ENCODE measurements around the gene SIRPA. TPM values are rescaled to one million over a fixed set of nuclear protein-coding genes. Genes with fewer than 3 reads are reported as not detected.
"Not testable (repeated sequence)": the region's sequence is repeated elsewhere in the genome, so short reads cannot be mapped to it uniquely, and the experiment has no call there.

SIRPA gene
- polyA plus RNA-seq, 1 donor from 2014 or later: 8.0 TPM

- Histone ChIP-seq H2AFZ (ENCODE audit: low read depth, low read length) (no peak overlapping the region), H3K9me2 (ENCODE audit: insufficient read depth, low read length) (no peaks in the 10 kb centered on the region), H4K20me1 (ENCODE audit: insufficient read depth) (no peaks in the 10 kb centered on the region), H3K9ac (ENCODE audit: low read length) (no peak overlapping the region), H3K36me3 (ENCODE audit: insufficient read depth, low read length) (no peaks in the 10 kb centered on the region), H3K4me2 (ENCODE audit: low read length) (no peak overlapping the region), H3K4me3 (ENCODE audit: low read length) (no peak overlapping the region), H3F3A (ENCODE audit: insufficient read depth, low read length, poor library complexity, severe bottlenecking) (no peaks in the 10 kb centered on the region), H3K79me2 (replicated peaks; ENCODE audit: insufficient read depth, low read length) (no peaks in the 10 kb centered on the region), H3K27ac (ENCODE audit: low read length) (no peak overlapping the region), H3K9me3 (ENCODE audit: low read length) (no peaks in the 10 kb centered on the region), H3K27me3 (ENCODE audit: insufficient read depth, low read depth, low read length) (no peaks in the 10 kb centered on the region)
- TF ChIP-seq EZH2 (IDR thresholded peaks at IDR 0.05; ENCODE audit: borderline replicate concordance, insufficient read depth, low read length, poor library complexity, severe bottlenecking) (no peak), TAF1 (IDR thresholded peaks at IDR 0.05; ENCODE audit: low read depth) (no peak), MXI1 (conservative IDR thresholded peaks at IDR 0.05; ENCODE audit: poor library complexity, severe bottlenecking) (no peak), RAD21 (conservative IDR thresholded peaks at IDR 0.05) (no peak), REST (IDR thresholded peaks at IDR 0.05; ENCODE audit: borderline replicate concordance) (no peak), EP300 (conservative IDR thresholded peaks at IDR 0.05; ENCODE audit: poor library complexity, severe bottlenecking) (no peak), CTCF (IDR thresholded peaks at IDR 0.05; ENCODE audit: poor library complexity, severe bottlenecking) (no peak), POLR2AphosphoS5 (IDR thresholded peaks at IDR 0.05) (no peak), SMC3 (conservative IDR thresholded peaks at IDR 0.05; ENCODE audit: poor library complexity) (no peak)
These were observed 25.0 kb downstream of the SIRPA start for GRCh38 chr20:1920252-1920651.

GRCh38 chr20:1920826-1921225, 25.6 kb downstream of the SIRPA start:
- Histone ChIP-seq H2AFZ (ENCODE audit: low read depth, low read length) (no peak overlapping the region), H4K20me1 (ENCODE audit: insufficient read depth) (no peaks in the 10 kb centered on the region), H3K4me3 (ENCODE audit: low read length) (no peak overlapping the region), H3K9me3 (ENCODE audit: low read length) (no peaks in the 10 kb centered on the region), H3F3A (ENCODE audit: insufficient read depth, low read length, poor library complexity, severe bottlenecking) (no peaks in the 10 kb centered on the region), H3K9me2 (ENCODE audit: insufficient read depth, low read length) (no peaks in the 10 kb centered on the region), H3K27ac (ENCODE audit: low read length) (no peak overlapping the region), H3K36me3 (ENCODE audit: insufficient read depth, low read length) (no peaks in the 10 kb centered on the region), H3K9ac (ENCODE audit: low read length) (no peak overlapping the region), H3K27me3 (ENCODE audit: insufficient read depth, low read depth, low read length) (no peaks in the 10 kb centered on the region), H3K4me2 (ENCODE audit: low read length) (no peak overlapping the region), H3K79me2 (replicated peaks; ENCODE audit: insufficient read depth, low read length) (no peaks in the 10 kb centered on the region)
- TF ChIP-seq CTCF (IDR thresholded peaks at IDR 0.05; ENCODE audit: poor library complexity, severe bottlenecking) (no peak), POLR2AphosphoS5 (IDR thresholded peaks at IDR 0.05) (no peak), SMC3 (conservative IDR thresholded peaks at IDR 0.05; ENCODE audit: poor library complexity) (no peak), REST (IDR thresholded peaks at IDR 0.05; ENCODE audit: borderline replicate concordance) (no peak), EZH2 (IDR thresholded peaks at IDR 0.05; ENCODE audit: borderline replicate concordance, insufficient read depth, low read length, poor library complexity, severe bottlenecking) (no peak), EP300 (conservative IDR thresholded peaks at IDR 0.05; ENCODE audit: poor library complexity, severe bottlenecking) (no peak), TAF1 (IDR thresholded peaks at IDR 0.05; ENCODE audit: low read depth) (no peak)

GRCh38 chr20:1921985-1922384, 26.8 kb downstream of the SIRPA start:
- H3K36me3 ChIP-seq (ENCODE audit: insufficient read depth, low read length); H4K20me1 ChIP-seq (ENCODE audit: insufficient read depth); H3K4me3 ChIP-seq (ENCODE audit: low read length); H3K27ac ChIP-seq (ENCODE audit: low read length); H3K79me2 ChIP-seq (replicated peaks; ENCODE audit: insufficient read depth, low read length); H3K9ac ChIP-seq (ENCODE audit: low read length); H2AFZ ChIP-seq (ENCODE audit: low read depth, low read length); H3K27me3 ChIP-seq (ENCODE audit: insufficient read depth, low read depth, low read length); H3F3A ChIP-seq (ENCODE audit: insufficient read depth, low read length, poor library complexity, severe bottlenecking); H3K9me3 ChIP-seq (ENCODE audit: low read length); H3K9me2 ChIP-seq (ENCODE audit: insufficient read depth, low read length); H3K4me2 ChIP-seq (ENCODE audit: low read length): not testable (repeated sequence)

All from neural cell (in vitro differentiated cells).